DMS114 treated with DMSO at 0.1 percent for 48 hours (cell line): ENCODE results near the gene CHCHD5.
"Not testable (repeated sequence)": the region's sequence is repeated elsewhere in the genome, so short reads cannot be mapped to it uniquely, and the experiment has no call there.

Experiments used
- DNase-seq: peaks from one replicate; lab custom pipeline; 2025; ENCODE audit not compliant: unreplicated experiment; lab: John Stamatoyannopoulos, UW

The CHCHD5 gene

GRCh38 chr2:112585873-112586464 is 1.6 kb downstream of the CHCHD5 start:
- DNase-seq, result no peak

DNA sequence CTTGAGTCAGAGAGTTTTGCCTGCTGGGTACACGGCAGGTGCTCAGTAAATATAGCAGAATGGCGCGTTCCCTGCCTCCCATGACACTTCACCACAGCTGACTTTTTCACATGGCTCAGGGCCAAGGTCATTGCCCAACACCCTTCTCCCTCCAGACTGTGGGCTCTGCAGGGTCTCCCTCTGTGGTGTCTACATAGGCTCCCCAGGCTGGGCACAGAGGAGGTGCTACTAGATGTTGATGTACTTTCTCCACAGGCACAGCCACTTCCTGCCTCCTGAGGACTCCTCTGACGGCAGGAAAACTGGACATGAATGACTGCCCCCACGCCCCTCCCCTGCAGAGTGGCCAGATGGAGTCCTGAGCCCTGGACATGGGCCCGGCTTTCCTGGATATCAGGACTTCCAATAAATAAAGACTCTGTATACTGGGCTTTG is 4.2 kb downstream of the CHCHD5 start:
- DNase-seq, result no peak

DNA sequence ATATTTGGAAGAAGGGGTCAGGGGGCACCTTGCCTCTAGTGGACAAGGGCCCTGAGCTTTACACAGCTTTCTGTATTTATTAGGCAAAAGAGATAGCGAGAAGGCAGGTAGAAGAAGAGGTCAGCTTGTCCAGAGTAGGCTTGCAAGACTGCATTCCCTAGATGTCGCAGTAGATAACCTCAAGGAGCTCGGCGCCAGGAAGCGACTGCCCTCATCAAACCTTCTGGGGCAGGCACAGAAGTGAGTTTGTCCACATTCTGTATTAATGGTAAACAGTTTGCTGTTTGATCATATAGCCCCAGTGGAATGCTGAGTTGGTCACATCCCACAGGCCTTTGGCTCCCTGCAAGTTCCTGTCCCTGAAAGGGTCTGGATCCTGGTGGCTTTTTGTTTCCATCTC is 7.0 kb downstream of the CHCHD5 start:
- no peak for DNase-seq

- DNase-seq, result no peak
Observed at GRCh38 chr2:112593736-112594135, 9.3 kb downstream of the CHCHD5 start.

DNA sequence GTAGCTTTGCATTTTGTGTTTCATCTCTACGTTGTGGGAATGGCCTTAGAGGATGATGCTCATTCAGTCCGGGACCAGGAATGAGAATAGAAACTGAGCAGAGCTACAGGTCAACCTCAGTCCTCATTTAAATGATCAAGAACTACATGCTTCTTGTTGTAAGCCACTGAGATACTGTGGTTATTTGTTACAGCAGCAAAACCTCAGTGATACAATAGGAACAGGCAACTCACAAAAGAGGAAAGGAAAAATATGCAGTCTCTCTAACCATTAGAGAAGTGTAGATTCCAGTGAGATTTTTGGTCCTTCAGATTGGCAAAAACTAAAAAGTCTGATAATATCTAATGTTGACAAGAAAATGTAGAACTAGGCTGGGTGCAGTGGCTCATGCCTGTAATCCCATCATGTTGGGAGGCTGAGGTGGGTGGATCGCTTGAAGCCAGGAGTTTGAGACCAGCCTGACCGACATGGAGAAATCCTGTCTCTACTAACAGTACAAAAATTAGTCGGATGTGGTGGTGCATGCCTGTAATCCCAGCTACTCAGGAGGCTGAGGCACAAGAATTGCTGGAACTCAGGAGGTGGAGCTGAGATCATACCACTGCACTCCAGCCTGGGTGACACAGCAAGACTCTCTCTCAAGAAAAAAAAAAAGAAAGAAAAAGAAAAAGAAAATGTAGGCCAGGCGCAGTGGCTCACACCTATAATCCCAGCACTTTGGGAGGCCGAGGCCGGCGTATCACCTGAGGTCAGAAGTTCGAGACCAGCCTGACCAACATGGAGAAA is 13.3 kb downstream of the CHCHD5 start:
- no peak for DNase-seq

DNA sequence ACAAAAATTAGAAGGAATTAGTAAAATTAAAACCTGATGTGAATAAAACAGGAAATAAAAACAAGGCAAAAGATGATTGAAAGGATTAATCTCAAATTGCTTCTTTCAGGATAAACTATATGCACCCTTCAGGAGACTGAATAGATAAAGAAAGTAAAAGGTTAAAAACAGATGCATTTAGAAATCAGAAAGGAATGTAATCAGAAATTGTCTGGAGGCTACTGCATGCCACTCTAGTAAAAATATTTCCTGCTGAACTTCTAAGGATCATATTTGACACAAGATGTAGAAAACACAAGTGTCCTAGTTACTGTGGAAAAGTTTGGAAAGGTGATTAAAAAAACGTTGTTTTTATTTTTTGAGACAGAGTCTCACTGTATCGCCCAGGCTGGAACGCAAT is 16.2 kb downstream of the CHCHD5 start:
- DNase-seq, result no peak

DNA sequence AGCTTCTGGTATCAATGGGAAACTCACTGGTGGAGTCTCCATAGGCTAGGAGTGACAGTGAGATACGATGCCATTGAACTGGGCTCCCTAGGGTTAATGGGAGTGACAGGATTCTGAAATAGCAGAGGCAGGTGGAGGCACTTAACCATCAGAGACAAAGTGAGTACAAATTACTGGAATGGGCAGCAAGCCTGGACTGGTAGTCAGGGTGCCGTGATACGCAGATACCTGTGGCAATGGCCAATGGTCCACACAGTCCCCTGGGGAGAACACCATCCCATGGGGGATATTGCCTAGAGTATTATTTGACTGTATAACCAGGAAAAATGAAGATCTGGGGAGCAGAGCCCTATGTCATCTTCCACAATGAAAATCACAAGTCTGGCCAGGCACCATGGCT is 17.3 kb downstream of the CHCHD5 start:
- no peak for DNase-seq

- no peak for DNase-seq
Observed at GRCh38 chr2:112602917-112603316, 18.5 kb downstream of the CHCHD5 start.

DNA sequence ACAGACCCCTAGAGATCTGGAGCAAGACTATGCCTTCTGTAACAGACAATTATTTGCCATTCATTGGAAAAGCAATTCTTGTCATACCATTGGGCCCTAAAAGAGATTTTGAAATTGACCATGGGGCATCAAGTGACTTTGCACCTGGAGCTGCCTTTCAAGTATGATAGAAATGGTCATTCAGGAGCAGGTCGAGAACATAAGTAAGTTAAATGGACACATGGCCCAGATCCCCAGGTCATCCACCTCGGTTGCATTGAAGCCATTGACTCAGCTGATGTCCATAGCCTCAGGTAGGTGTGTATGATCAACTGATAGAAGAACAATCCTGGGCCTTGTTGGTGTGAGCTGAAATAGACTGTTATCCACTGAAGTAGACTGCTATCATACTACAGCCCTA is 19.3 kb downstream of the CHCHD5 start:
- no peak for DNase-seq

GRCh38 chr2:112604952-112605351 is 20.5 kb downstream of the CHCHD5 start:
- DNase-seq, result no peak

DNA sequence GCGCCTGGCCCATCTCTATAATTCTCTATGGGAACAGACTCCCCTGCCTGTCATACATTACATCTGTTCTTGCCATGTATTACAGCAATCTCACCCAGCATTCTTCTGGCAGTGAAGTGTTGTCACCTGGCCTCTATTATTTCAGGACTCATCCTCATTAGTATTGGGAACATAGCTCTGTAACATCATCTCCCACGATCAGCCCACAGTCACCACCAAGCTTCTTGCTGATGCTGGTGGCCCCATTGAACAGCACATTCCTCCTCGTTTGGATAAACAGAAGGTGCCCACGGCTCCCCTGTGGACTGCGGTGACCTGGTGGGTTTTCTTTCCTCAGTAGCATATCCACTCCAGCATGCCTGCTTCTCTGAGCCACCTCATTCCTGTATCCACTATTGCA is 21.5 kb downstream of the CHCHD5 start:
- no peak for DNase-seq

- DNase-seq, result no peak
Observed at GRCh38 chr2:112606547-112606946, 22.1 kb downstream of the CHCHD5 start.

DNA sequence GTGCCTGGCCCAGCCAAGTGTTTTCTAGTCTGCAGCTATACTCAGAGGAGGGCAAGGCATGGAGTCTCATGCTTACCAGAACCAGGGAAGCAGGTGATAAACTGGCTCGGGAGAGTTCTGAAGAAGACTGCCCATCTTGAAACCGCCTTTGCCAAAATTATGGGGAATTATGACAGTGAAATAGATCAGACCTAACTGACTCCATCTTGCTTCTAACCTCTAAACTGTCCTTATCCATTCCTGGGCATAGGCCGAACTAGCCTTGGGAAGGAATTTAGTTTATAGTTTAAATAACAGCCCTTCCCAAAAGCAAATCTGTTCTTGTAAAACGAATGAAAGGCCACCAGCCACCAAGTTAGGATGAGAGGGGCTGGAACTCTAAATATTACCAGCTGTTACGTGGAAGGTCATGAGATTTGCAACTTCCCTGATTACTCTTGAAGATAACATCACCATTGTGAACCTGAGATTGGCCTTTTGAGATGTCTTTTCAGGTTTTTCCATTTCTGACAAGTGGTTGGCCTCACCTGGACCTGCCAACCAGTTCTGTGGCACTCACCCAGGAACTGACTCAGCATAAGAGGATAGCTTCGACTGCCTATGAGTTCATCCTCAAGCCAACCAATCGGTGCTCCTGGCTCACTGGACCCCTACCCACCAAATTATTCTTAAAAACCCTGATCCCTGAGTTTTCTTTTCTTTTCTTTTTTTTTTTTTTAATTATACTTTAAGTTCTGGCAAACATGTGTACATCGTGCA is 23.4 kb downstream of the CHCHD5 start:
- DNase-seq, result no peak

DNA sequence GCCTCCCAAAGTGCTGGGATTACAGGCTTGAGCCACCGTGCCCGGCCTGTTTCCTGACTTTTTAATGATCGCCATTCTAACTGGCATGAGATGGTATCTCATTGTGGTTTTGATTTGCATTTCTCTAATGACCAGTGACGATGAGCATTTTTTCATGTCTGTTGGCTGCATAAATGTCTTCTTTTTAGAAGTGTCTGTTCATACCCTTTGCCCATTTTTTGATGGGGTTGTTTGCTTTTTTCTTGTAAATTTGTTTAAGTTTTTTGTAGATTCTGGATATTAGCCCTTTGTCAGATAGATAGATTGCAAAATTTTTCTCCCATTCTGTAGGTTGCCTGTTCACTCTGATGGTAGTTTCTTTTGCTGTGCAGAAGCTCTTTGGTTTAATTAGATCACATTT is 24.9 kb downstream of the CHCHD5 start:
- not testable (repeated sequence) for DNase-seq

- not testable (repeated sequence) for DNase-seq
Observed at GRCh38 chr2:112612283-112612682, 27.9 kb downstream of the CHCHD5 start.

DNA sequence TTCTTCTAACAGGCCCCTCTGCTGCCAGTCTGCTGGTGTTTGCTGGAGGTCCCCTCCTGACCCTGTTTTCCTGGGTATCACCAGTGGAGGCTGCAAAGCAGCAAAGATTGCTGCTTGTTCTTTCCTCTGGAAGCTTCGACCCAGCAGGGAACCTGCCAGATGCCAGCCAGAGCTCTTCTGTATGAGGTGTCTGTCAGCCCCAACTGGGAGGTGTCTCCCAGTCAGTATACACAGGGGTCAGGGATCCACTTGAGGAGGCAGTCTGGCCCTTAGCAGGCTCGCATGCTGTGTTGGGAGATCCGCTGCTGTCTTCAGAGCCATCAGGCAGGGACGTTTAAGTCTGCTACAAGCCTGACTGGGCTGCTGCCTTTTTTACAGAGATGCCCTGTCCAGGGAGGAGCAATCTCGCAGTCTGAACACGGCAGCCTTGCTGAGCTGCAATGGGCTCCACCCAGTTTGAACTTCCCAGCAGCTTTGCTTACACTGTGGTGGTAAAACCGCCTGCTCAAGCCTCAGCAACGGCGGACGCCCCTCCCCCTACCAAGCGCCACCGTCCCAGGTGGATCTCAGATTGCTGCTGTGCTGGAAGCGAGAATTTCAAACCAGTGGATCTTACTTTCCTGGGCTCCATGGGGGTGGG is 29.9 kb downstream of the CHCHD5 start:
- no peak for DNase-seq

- no peak for DNase-seq
Observed at GRCh38 chr2:112615051-112615450, 30.6 kb downstream of the CHCHD5 start.

DNA sequence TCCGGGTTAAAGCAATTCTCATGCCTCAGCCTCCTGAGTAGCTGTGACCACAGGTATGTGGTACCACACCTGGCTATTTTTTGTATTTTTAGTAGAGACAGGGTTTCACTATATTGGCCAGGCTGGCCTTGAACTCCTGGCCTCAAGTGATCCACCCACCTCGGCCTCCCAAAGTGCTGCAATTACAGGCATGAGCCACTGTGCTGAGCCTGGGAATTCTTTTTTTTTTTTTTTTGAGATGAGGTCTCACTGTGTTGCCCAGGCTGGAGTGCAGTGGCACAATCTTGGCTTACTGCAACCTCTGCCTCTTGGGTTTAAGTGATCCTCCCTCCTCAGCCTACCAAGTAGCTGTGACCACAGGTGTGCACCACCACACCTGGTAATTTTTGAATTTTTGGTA is 31.4 kb downstream of the CHCHD5 start:
- DNase-seq, result not testable (repeated sequence)

DNA sequence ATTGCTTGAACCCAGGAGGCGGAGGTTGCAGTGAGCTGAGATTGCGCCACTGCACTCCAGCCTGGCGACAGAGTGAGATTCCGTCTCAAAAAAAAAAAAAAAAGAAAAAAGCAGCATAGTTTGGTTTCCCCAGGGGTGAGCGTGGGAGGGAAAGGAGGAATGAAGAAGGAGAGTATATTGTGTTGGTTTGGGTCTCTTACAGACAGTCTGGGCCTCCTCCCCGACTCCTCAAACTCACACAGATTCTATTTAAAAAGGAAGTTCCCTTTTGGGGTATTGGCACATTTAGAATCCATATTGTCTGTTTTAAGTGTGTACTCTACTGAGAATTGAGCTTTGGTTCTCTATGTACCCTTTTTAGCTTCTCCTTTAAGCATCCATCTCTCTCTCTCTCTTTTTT is 34.0 kb downstream of the CHCHD5 start:
- no peak for DNase-seq

DNA sequence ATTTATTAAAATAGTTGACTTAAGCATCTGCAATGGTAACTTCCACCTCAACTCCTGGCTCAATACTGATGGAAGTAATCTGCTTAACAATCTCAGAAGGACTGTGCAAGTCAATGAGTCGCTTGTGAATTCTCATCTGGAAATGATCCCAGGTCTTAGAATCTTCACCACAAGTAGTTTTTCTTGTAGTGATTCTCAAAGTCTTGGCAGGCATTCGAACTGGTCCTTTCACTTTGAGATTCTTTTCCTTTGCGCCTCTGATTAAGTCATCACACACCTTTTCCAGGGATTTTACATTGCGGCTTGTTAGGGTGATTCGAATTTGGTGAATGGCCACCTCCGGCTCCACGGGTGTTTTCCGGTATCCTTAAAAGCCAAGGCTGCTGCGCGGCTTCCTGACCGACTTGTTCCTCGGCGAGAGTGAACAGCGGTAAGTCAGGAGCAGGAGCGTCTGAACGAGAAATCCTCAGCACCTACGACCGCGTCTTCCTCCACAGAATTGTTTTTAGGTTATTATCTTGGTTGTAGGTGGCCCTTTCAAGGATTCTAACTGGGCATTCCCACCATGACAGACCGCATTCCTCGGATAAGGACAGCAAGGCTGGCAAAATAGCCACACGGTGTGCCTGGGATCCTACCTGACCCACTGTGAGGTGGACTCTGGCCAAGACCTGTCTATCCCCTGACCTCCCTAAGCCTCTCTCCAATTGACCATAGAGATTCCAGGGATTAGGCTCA is 37.5 kb downstream of the CHCHD5 start:
- DNase-seq, result no peak

DNA sequence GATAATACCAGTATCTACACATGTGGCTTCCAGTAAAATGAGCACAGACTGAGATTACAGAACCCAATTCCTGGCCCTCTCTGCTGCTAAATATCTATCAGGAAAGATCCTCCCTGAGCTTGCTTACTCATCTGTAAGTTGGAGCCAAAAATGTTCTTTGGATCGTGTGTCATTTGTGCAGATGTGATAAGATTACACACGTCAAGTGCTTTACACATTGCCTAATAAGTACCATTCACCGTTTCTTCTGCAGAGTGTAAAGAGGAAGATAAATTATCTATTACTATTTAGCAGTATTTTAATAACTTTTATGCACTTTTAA is 38.1 kb downstream of the CHCHD5 start:
- DNase-seq, result no peak
